GM23338 (cell line): ENCODE measurements around the gene CLPTM1L. TPM values are rescaled to one million over a fixed set of nuclear protein-coding genes. Genes with fewer than 3 reads are reported as not detected.

Experiments
- ATAC-seq: fragments of 200-7000 bp; cut with Tn5 transposase; 3 replicates; pipeline ENCODE4 v1.9.1; 2020
- DNase-seq: peaks from one replicate; pipeline ENCODE4 v3.0.0-alpha.2; 2015; ENCODE audit warnings: low spot score
- H2AFZ ChIP-seq: fragments of 200-600 bp; sonication (generic); 2 replicates; pipeline ENCODE4 v1.8.0; 2016; ENCODE audit warnings: antibody characterized with exemption, mild to moderate bottlenecking, moderate library complexity
- H3F3A ChIP-seq: fragments of 200-600 bp; sonication (generic); replicated peaks from 2 replicates; pipeline ENCODE4 v1.8.0; 2017; ENCODE audit warnings: antibody characterized with exemption, mixed run types, low read depth
- H3K27ac ChIP-seq: fragments of 200-600 bp; sonication (generic); 2 replicates; pipeline ENCODE4 v1.6.1; 2016; ENCODE audit warnings: low read depth
- H3K27me3 ChIP-seq: fragments of 200-600 bp; sonication (generic); 2 replicates; pipeline ENCODE4 v1.8.0; 2016; ENCODE audit warnings: mild to moderate bottlenecking, mixed run types, moderate library complexity; ENCODE audit not compliant: insufficient read depth
- H3K36me3 ChIP-seq: fragments of 200-600 bp; sonication (generic); 2 replicates; pipeline ENCODE4 v1.8.0; 2016; ENCODE audit warnings: mild to moderate bottlenecking; ENCODE audit not compliant: insufficient read depth
- H3K4me1 ChIP-seq: fragments of 200-600 bp; sonication (generic); 2 replicates; pipeline ENCODE4 v1.8.0; 2016; ENCODE audit warnings: mild to moderate bottlenecking, moderate library complexity; ENCODE audit not compliant: insufficient read depth
- H3K4me2 ChIP-seq: fragments of 200-600 bp; sonication (generic); 2 replicates; pipeline ENCODE4 v1.7.1; 2017; ENCODE audit warnings: mixed run types
- H3K4me3 ChIP-seq: fragments of 200-600 bp; sonication (generic); 2 replicates; pipeline ENCODE4 v1.6.1; 2016; ENCODE audit warnings: mixed run types
- H3K79me2 ChIP-seq: fragments of 200-600 bp; sonication (generic); replicated peaks from 2 replicates; pipeline ENCODE4 v1.8.0; 2017; ENCODE audit warnings: mild to moderate bottlenecking; ENCODE audit not compliant: insufficient read depth
- H3K9me2 ChIP-seq: fragments of 200-600 bp; sonication (generic); 2 replicates; pipeline ENCODE4 v1.8.0; 2017; ENCODE audit not compliant: insufficient read depth
- H4K20me1 ChIP-seq: fragments of 200-600 bp; sonication (generic); replicated peaks from 2 replicates; pipeline ENCODE4 v1.8.0; 2017; ENCODE audit warnings: mild to moderate bottlenecking; ENCODE audit not compliant: insufficient read depth
- H3K27ac Mint-ChIP-seq: 2 replicates; pipeline ENCODE4 v1.8.0; 2020; ENCODE audit warnings: inconsistent platforms, mild to moderate bottlenecking, moderate library complexity, mixed read lengths
- H3K27me3 Mint-ChIP-seq: 3 replicates; pipeline ENCODE4 v1.8.0; 2022; ENCODE audit warnings: low read depth, mild to moderate bottlenecking, moderate library complexity, mixed read lengths, inconsistent platforms; ENCODE audit not compliant: insufficient read depth, poor library complexity
- H3K36me3 Mint-ChIP-seq: 3 replicates; pipeline ENCODE4 v1.8.0; 2021; ENCODE audit warnings: low read depth, mild to moderate bottlenecking, inconsistent platforms, moderate library complexity, mixed read lengths
- H3K4me1 Mint-ChIP-seq: 3 replicates; pipeline ENCODE4 v1.8.0; 2020; ENCODE audit warnings: mild to moderate bottlenecking, inconsistent platforms, mixed read lengths
- H3K4me3 Mint-ChIP-seq: 3 replicates; pipeline ENCODE4 v1.8.0; 2021; ENCODE audit warnings: moderate library complexity, mild to moderate bottlenecking, inconsistent platforms, mixed read lengths
- H3K9me3 Mint-ChIP-seq: 3 replicates; pipeline ENCODE4 v1.8.0; 2020; ENCODE audit warnings: moderate library complexity, mild to moderate bottlenecking, inconsistent platforms, mixed read lengths
- CREB1 ChIP-seq: fragments of 250-450 bp; sonication (Bioruptor Pico); IDR thresholded peaks from 2 replicates; pipeline ENCODE4 v1.5.0; 2020; ENCODE audit warnings: low read depth, mild to moderate bottlenecking, moderate library complexity
- CTCF ChIP-seq, 2 experiments: fragments of 200-600 bp in 1 of 2; sonication (generic) in 1 of 2; conservative IDR thresholded peaks; 2 replicates each; pipeline versions ENCODE4 v1.5.1 to v1.6.1; 2016 to 2017; ENCODE audit warnings: antibody characterized with exemption in 2 of 2, low read depth in 2 of 2, mild to moderate bottlenecking in 2 of 2, moderate library complexity in 1 of 2
- EZH2 ChIP-seq: fragments of 200-600 bp; sonication (generic); IDR thresholded peaks from one replicate; pipeline ENCODE4 v1.8.0; 2017; ENCODE audit warnings: antibody characterized with exemption, mild to moderate bottlenecking, low read depth; ENCODE audit not compliant: unreplicated experiment
- EZH2phosphoT487 ChIP-seq: fragments of 200-600 bp; sonication (generic); IDR thresholded peaks from one replicate; pipeline ENCODE4 v1.8.1; 2018; ENCODE audit warnings: antibody characterized with exemption; ENCODE audit not compliant: unreplicated experiment
- POLR2AphosphoS5 ChIP-seq: IDR thresholded peaks from 2 replicates; pipeline ENCODE4 v1.6.1; 2016; ENCODE audit warnings: antibody characterized with exemption, low read depth
- REST ChIP-seq: IDR thresholded peaks from one replicate; pipeline ENCODE4 v1.6.1; 2018; ENCODE audit warnings: antibody characterized with exemption; ENCODE audit not compliant: unreplicated experiment
- STAT1 ChIP-seq: IDR thresholded peaks from one replicate; pipeline ENCODE4 v1.6.1; 2016; ENCODE audit warnings: antibody characterized with exemption; ENCODE audit not compliant: unreplicated experiment
- ZNF114 ChIP-seq: fragments of 250-450 bp; sonication (Bioruptor Pico); IDR thresholded peaks from 2 replicates; pipeline ENCODE4 v1.5.0; 2020; ENCODE audit warnings: mild to moderate bottlenecking, moderate library complexity
- ZNF331 ChIP-seq: fragments of 250-450 bp; sonication (Bioruptor Pico); IDR thresholded peaks from 2 replicates; pipeline ENCODE4 v1.5.0; 2020; ENCODE audit warnings: low read depth, mild to moderate bottlenecking, moderate library complexity
- polyA plus RNA-seq: library from polyadenylated mRNA; unstranded; fragments of >200 nt; fragmentation: Nextera tagmentation; extraction: Ambion mirVana; gene quantifications from 2 replicates; pipeline ENCODE4 v1.2.1, GENCODE V29; 2016
- total RNA-seq: library from RNA; depleted of rRNA; stranded (reverse); fragments of >200 nt; shearing (Covaris generic); gene quantifications from 2 replicates; pipeline ENCODE4 v1.2.3, GENCODE V29; 2014

CLPTM1L gene
- total and polyA plus RNA-seq, 2 experiments from 2014 or later: 39.9 to 110 TPM

GRCh38 chr5:1381370-1382247 lies 36.7 kb upstream of the CLPTM1L start:
- Histone ChIP-seq H3F3A (0 out of 2 replicates have a peak, but pooled peaks cover 9% of the 10 kb centered on the region), H4K20me1 (no peaks in the 10 kb centered on the region), H3K27ac (no peak overlapping the region), H3K4me3 (no peak overlapping the region), H3K27me3 (peaks cover 6% of the 10 kb centered on the region; the same call in 1 of the 2 replicates), H3K36me3 (no peaks in the 10 kb centered on the region; the same call in 1 of the 2 replicates), H3K4me1 (peaks cover 10% of the 10 kb centered on the region; the same call in 1 of the 2 replicates), H3K4me2 (no peak overlapping the region), H3K79me2 (no peaks in the 10 kb centered on the region), H2AFZ (no peak overlapping the region), H3K9me2 (no peaks in the 10 kb centered on the region)
- Mint-ChIP-seq H3K4me1 (peaks cover 10% of the 10 kb centered on the region), H3K27me3 (peaks cover 40% of the 10 kb centered on the region), H3K4me3 (no peak overlapping the region; the same call in 2 of the 3 replicates), H3K9me3 (peaks cover 15% of the 10 kb centered on the region; the same call in 2 of the 3 replicates), H3K36me3 (0 out of 3 replicates have a peak, but pooled peaks cover 3% of the 10 kb centered on the region), H3K27ac (no peak overlapping the region)
- DNase-seq: no peak
- no peak for ATAC-seq
- TF ChIP-seq REST (no peak), EZH2 (no peak), CTCF (conservative IDR thresholded peaks at IDR 0.05; ENCODE audit: low read depth in 2 of 2) (no peak), POLR2AphosphoS5 (no peak), ZNF114 (CRISPR knock-in tag) (no peak), ZNF331 (CRISPR knock-in tag) (no peak), STAT1 (no peak), CREB1 (CRISPR knock-in tag) (no peak), EZH2phosphoT487 (no peak)
